Activated T-cell treated with anti-CD3 and anti-CD28 coated beads for 4 hours (primary cell): ENCODE measurements around the gene TMEM123.
A peak's percentile ranks its signal among the peaks of the same experiment; 100 is the strongest.

Experiments
- DNase-seq: peaks from one replicate; pipeline ENCODE4 v3.0.0-alpha.2; 2020

Gene TMEM123

DNA sequence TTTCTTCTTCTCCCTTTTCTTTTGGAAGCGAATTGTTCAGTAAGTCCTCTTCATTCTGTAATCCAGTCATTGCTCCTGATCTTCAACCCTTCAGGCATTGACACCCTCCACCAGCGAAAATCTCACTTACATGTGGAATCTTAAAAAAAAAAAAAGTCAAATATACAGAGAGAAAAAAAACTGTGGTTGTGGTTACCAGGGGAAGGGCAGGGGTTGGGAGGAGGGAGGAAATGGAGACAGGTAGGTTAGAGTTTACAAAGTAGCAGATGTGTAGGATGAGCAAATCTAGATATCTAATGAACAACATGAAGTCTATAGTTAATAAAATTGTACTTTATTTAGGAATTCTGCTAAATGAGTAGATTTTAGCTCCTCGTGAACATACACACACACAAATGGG lies 17.7 kb upstream of the TMEM123 start:
- DNase-seq: no peak

DNA sequence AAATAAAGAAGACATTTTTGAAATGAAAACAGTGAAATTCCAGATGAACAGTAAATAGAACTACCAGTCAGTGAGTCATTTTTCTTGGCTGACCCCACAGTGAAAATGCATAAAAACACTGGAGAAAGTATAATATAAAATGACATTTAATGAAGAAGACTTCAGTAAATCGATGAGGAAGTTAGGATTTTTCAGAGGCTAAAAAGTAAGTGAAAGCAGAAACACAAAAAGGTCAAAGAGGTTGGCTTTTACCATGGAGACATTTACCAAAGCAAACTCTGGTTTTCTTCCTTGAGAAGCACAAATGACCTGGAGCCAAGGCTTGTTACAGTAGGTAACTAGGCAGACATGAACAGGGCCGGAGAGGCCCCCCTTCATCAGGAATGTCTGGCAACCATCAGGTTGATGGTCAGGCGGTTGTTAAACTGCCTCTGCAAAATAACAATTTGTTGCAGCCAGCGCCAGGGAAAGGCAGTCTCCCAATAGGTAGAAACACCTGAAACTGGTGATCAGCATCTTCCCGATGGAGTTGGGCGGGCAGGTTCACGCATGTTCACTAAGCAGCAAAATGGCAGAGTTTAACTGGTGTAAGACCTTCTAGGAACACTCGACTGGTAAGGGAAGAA lies 16.7 kb upstream of the TMEM123 start:
- no peak for DNase-seq

DNA sequence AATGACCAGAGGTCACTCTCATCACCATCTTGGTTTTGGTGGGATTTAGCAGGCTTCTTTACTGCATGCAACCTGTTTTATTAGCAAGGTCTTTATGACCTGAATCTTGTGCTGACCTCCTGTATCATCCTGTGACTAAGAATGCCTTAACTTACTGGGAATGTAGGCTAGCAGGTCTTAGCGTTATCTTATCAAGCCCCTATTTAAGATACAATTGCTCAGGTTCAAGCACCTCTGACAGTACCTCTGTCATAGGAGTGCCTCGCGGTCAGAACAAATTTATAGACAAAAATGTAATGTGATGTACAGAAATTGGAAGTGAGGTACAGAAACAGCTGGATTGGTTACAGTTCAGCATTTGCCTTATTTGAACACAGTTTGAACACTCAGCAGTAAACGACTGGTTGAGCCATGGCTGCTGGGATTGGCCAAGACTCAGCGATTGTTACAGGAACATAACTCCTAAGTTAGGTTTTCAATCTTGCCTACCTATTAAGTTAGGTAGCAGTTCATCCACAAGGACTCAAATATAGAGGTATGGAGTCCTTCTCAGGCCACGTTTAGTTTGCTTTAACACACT lies 16.1 kb upstream of the TMEM123 start:
- DNase-seq: no peak

DNA sequence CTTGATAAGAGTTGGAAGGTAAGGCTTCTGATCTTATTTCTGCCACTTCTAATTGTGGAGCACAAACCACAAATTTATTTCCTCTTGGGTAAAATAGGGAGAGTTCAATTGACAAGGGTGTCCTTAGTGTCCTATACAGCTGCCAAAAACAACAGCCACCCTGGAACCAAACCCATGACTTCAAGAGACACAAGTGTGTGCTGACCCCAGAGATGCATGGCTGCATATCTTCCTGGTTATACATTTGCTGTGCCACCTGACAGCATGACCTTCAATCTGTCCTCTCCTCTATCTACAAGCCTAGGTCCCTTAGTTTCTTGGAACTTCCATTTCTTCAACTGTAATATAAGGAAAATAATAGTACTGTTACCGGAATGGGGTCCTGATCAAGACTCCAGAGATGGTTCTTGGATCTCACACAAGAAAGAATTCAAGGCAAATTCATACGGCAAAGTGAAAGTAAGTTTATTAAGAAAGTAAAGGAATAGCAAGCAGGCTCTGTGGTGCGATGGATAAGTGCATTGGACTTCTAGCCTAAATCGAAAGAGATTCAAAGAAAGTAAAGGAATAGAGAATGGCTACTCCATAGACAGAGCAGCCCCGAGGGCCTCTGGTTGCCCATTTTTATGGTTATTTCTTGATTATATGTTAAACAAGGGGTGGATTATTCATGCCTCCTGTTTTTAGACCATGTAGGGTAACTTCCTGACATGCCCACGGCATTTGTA lies 15.5 kb upstream of the TMEM123 start:
- DNase-seq: no peak

GRCh38 chr11:102467080-102467708 lies 14.6 kb upstream of the TMEM123 start:
- DNase-seq: no peak

DNA sequence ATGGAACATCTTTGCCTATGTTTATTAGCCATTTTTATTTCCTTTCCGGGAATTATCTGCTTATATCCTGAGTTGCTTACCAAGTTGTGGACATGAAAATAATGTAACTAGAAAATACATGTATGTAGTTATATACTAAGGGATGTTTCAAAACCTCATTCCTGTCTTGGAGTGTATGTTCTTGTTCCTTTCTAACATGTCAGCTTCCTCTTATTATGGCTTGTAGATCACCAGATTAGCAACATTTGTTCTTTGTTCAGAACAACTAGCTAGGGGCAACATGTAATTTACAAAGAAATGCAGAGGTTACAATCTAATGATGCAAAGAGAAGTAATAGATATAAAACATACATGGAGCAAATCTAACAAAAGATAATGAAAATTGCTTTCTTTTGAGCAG lies 13.1 kb upstream of the TMEM123 start:
- DNase-seq: no peak

DNA sequence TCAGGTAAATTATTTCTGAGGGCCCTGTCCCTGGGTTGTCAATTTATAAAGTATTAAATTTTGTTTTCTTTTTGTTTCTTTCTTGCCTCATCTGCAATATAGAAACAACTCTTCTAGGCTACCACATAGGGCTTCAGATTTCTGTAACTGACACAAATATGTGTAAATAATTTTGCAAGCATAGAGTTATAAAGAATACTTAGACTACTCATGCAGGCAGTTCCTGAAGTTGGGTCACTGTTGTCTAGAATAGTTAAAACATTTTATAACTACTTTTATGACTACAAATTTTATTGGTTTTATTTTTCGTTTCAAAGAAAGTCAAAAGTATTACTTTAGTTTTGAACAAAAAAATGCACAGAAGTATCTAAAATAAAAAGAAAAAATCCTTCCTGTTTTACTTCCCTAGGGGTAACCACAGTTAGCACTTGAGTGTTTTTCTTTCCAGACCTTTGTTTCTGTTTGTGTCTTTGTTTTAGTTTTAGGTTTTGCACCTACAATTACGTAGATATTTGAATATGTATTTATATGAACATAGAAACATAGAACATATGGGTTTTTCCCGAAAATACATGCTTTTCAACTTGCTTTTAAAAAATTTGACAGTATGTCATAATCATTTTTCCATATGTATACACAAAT lies 12.4 kb upstream of the TMEM123 start:
- DNase-seq: no peak

DNA sequence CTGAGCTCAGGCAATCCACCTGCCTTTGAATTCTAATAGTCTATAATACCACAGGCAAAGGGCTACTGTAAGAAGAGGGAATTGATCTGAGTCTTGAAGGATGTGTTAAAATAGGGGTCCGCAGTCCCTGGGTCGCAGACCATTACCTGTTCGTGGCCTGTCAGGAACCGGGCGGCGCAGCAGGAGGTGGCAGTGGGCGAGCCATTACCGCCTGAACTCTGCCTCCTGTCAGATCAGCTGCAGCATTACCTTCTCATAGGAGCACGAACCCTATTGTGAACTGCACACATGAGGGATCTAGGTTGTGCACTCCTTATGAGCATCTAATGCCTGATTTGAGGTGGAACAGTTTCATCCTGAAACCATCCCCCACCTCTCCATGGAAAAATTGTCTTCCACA lies 11.5 kb upstream of the TMEM123 start:
- DNase-seq: no peak

GRCh38 chr11:102462610-102463009 lies 10.0 kb upstream of the TMEM123 start:
- no peak for DNase-seq

GRCh38 chr11:102459393-102459792 lies 6.8 kb upstream of the TMEM123 start:
- no peak for DNase-seq

GRCh38 chr11:102458548-102458947 lies 6.0 kb upstream of the TMEM123 start:
- DNase-seq: no peak

DNA sequence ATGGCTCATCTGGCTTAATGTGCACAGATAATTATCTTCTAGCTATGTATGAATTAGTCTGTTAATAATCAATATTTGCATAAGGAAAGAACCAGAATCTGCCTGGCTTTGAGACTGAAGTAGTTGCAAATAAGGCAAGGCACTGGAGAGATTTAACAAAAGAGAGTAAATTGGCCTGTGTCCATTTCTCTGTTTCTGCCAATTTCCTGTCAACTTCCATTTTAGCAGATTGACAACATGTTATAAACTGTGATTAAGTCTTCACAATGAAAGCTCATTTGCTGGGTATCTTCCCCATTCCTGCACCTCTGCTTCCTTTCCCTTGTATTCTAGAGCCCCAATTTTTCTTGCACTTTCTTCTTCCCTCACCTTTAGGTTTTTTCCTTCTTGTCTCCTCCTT lies 5.3 kb upstream of the TMEM123 start:
- no peak for DNase-seq

GRCh38 chr11:102457056-102457677 lies 4.6 kb upstream of the TMEM123 start:
- DNase-seq: no peak

DNA sequence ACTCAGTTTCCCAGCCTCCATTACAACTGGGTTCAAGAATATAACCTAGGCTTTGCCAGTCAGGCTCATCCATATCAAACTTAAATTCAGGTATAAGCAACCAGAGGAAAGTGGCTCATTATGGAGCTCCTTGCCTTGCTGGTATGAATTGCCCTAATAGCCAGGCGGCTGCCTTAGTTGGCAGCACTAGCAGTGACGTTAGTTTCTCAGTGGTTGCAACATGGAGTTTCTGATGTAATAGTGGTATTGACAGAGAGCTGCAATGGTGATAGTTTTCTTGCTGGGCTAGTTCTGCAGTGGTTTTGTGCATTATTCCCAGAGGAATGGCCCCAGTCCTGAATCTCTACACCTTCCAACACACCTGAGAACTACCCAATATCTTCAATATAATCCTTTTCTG lies 3.8 kb upstream of the TMEM123 start:
- no peak for DNase-seq

- no peak for DNase-seq
Observed at GRCh38 chr11:102453921-102454320, 1.4 kb upstream of the TMEM123 start.

- peak; percentile 47 for DNase-seq
Observed at GRCh38 chr11:102453302-102453695, 734 bp upstream of the TMEM123 start.

GRCh38 chr11:102451681-102452460 lies 694 bp downstream of the TMEM123 start:
- DNase-seq: peak; percentile 63

DNA sequence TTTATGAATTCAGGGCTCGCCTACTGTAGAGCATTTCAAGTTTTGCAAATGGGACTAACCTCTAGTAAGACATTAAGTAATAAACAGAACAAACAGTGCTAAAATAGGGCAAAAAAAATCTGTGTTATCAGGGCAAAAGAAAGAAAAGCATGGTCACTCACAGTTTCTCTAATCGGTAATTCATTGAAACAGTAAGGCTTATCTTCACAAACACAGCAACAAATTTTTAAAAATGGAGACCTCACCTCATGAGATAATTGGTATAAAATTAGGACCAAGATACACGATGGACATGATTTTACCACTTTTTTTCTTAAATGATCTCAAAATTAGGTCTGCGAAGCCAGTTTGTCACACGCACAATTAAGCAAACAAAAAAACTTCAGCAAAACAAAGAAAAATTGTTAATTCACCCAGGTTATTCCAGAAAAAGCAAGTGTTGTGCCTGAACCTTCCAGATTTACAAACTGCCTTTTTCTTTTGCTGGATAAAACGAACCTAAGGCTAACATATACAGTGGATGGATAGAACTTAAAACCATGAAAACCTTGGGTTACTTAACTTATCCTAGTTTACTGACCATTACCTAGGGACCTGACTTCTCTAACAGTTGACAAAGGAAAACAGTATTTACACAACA lies 1.4 kb downstream of the TMEM123 start:
- no peak for DNase-seq

DNA sequence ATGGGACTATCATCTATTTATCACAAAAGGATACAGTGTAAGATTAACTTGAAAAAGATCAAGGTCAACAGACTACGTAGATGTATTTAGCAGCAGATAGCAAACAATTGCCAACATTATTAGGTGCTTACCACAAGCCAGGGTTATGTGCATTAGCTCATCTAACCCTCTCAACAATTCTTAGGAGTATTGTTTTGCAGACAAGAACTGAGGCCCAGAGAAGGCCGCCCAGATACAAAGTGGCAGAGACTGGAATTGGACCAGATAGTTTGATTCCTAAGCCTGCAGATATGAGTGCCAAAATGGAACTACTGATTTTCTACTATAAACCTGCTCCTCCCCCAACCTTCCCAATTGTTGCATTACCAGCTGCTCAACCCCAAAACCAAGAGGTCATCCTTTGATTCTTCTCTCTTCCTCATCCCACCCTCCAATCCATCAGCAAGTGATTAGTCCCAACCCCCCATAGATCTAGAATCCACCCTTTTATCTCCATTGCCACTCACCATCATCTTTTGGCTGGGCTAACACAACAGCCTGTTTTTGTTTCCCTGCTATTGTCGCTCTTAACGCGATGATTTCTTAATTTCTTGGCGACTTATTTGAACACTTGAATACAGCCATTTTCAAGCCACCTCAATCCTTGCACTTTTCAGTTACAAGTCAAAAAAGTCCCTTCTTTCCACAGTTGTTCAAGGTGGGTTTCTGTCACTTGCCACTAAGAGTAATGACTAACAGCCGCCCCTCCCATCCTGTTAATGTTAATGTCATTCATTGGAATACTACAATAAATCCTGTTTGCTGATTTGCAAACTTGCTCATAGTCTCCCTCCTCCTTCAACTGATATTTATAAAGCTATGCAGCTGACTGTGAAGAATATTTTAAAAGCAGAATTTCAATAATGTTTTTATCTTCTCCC lies 2.7 kb downstream of the TMEM123 start:
- DNase-seq: no peak

DNA sequence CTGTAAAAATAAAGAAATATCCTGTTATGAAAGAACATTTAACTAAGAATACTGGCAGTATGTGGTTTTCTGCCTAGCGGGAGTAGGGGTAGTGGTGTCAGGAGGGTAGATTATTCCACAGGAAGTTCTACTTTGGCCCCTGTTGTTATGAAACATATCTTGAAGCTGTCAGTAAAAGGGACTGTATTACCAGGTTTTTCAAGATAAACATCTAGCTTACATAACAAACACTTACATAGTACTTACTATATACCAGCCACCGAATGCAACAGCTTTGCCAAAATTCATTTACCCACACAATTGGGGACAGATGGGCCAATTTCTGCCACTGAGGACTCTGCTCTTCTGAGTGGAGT lies 3.7 kb downstream of the TMEM123 start:
- DNase-seq: no peak
